ENCODE measurements around the gene TRRAP.

DNA sequence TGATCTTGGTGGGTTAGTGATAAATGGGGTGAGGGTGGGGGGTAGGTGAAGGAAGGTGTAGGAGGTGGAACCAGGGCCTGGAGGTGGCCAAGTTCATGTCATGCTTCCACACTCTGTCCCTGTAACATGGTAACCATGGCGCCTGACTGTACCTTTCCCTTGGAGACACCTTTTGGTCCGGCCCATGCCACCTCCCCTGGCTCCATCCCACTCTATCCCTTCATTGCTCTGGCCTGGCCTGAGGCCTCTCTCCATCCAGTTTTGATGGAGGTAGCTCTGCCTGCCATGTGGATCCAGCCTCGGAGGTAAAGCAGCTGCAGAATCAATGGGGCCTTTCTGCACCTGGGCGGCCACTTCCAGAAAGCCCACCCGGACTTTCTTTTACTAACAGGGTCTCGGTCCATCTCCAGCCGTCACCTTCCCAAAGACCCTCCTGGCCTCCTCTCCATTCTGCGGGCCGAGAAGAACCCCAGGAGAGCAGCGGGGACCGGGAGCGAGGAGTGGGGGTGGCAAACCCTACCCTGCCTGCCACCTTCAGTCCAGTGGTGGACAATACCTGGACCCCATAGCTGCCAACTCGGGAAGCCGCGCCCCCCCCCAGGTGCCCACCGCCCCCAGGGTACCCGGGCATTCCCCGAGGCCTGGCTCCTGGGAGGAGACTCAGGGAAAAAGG is 504 bp upstream of the TRRAP start:
- TF ChIP-seq, protein P1, sequence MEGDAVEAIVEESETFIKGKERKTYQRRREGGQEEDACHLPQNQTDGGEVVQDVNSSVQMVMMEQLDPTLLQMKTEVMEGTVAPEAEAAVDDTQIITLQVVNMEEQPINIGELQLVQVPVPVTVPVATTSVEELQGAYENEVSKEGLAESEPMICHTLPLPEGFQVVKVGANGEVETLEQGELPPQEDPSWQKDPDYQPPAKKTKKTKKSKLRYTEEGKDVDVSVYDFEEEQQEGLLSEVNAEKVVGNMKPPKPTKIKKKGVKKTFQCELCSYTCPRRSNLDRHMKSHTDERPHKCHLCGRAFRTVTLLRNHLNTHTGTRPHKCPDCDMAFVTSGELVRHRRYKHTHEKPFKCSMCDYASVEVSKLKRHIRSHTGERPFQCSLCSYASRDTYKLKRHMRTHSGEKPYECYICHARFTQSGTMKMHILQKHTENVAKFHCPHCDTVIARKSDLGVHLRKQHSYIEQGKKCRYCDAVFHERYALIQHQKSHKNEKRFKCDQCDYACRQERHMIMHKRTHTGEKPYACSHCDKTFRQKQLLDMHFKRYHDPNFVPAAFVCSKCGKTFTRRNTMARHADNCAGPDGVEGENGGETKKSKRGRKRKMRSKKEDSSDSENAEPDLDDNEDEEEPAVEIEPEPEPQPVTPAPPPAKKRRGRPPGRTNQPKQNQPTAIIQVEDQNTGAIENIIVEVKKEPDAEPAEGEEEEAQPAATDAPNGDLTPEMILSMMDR (IDR thresholded peaks at IDR 0.05 in 4 of 5, conservative IDR thresholded peaks at IDR 0.05 in 1 of 5): no peak
- TF ChIP-seq POLR2A (IDR thresholded peaks at IDR 0.05): no peak
